HG03521 (cell line): ENCODE measurements around the gene C3orf20.

Source experiments
- ATAC-seq: cut with Tn5 transposase; IDR thresholded peaks from one replicate; pipeline ENCODE4 v1.9.1; 2021; ENCODE audit warnings: mild to moderate bottlenecking, moderate library complexity; ENCODE audit not compliant: unreplicated experiment

The C3orf20 gene

DNA sequence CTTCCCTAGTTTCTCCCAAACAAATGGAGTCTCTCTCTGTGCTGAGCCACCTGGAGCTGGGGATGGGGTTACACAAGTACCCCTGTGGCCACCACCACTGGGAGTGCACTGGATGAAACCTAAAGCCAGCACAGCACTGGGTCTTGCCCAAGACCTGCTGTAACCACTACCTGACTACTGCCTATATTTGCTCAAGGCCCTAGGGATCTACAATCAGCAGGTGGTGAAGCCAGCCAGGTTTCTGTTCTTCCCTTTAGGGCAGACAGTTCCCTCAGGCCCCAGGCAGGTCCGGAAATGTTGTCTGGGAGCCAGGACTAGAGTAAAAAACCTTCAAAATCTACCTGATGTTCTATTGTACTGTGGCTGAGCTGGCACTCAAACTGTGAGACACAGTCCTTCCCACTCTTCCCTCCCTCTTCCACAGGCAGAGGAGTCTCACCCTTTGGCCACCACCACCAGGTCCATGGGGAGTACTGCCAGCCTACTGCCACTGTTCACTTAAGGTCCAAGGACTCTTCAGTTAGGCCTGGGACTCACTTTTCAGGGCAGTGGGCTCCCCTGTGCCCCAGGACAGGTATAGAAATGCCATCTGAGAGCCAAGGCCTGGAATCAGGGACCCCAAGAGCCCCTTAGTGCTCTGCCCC, 23.8 kb downstream of the C3orf20 start:
- ATAC-seq = no peak

- no peak for ATAC-seq
Observed at GRCh38 chr3:14699643-14700042, 24.7 kb downstream of the C3orf20 start.

GRCh38 chr3:14700891-14701290, 25.9 kb downstream of the C3orf20 start:
- no peak for ATAC-seq

DNA sequence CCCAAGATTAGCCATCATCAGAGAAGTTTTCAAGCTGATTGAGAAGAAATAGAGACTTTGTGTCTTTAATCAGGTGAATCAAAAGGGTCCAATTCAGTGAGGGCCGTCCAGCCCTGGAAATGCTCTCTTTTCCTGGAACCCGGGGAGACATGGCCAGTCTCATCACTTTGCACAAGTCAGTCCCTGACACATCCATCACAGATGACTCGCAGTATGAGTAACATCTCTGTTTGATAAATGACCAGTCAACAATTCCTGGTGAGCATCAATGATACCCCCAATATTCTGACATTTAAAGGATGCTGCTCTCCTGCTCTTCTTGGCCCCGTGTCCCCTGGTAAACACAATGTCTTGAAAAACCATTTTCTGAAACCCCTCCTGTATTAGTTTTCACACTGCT, 26.7 kb downstream of the C3orf20 start:
- ATAC-seq = no peak

GRCh38 chr3:14703128-14703750, 28.3 kb downstream of the C3orf20 start:
- ATAC-seq = no peak

- no peak for ATAC-seq
Observed at GRCh38 chr3:14703791-14704190, 28.9 kb downstream of the C3orf20 start.

DNA sequence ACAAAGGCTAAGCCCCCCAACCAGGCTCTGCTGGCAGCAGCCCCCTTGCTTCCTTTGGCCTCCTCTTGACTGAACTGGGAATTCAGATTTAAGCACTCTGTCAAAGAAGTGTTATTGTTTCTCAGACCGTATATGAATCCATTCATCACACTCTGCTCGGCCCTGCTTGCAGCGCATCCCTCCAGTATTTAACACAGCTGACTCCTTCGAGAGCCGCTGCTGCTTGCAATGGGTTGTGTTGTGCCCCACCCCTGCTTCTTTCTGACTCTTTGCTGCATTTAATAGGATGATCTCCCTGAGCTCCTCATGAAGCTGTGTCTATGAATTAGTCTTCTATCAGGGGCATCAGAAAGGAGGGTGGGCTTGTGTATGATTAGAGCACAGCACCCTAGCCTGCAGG, 31.2 kb downstream of the C3orf20 start:
- ATAC-seq = no peak

DNA sequence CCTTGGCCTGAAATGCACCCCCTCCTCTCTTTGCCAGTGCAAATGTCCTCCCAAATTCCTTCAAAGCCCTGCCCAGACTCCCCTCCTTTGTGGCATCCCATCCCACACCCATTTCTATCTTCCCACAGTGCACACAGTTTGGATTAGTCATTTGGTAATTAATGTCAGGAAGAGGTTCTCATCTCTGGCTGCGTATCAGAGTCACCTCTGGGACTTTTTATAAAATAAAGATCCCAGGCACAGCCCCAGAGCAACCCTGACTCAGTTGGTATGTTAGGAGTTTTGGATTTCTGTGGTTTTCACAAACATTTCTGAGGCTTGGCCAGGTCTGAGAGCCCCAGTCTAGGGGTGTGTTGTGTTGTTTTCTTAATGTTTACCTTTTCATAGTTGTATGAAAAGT, 41.6 kb downstream of the C3orf20 start:
- no peak for ATAC-seq

DNA sequence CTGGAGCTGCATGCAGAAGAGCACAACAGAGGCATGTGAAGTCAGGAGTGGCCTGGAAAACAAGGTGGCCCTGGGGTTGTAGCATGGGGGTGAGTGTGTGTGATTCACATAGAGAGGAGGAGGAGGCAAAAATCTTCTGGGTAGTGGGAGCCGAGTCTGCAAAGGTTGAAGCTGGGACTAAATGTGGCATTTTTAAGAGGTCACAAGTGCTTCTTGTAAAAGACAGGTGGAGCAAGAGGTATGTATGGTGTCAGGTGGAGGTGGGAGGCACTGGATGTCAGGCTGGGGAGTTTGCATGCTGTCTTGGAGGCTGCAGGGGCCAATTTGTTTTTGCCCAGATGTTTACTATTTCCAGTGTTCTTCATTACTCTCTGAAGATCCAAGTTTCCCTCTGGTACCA, 42.4 kb downstream of the C3orf20 start:
- no peak for ATAC-seq

DNA sequence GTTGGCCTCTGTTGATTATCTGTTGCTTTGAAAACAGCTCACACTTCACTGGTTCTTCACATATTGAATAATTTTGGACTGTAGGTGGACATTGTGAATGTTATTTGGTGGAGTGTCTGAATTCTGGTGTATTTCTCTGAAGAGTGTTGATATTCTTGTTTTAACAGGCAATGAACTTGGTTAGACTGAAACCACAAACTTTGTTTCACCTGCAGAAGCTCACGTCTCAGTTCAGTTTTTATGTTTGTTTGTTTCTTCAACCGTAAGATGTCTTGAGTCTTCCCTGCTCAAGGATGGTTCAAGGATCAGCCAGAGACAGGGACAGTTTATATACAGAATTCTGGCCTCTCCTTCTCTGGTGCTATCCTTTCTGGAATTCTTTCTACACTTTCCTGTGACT, 43.6 kb downstream of the C3orf20 start:
- no peak for ATAC-seq

- ATAC-seq = no peak
Observed at GRCh38 chr3:14719006-14719405, 44.1 kb downstream of the C3orf20 start.

DNA sequence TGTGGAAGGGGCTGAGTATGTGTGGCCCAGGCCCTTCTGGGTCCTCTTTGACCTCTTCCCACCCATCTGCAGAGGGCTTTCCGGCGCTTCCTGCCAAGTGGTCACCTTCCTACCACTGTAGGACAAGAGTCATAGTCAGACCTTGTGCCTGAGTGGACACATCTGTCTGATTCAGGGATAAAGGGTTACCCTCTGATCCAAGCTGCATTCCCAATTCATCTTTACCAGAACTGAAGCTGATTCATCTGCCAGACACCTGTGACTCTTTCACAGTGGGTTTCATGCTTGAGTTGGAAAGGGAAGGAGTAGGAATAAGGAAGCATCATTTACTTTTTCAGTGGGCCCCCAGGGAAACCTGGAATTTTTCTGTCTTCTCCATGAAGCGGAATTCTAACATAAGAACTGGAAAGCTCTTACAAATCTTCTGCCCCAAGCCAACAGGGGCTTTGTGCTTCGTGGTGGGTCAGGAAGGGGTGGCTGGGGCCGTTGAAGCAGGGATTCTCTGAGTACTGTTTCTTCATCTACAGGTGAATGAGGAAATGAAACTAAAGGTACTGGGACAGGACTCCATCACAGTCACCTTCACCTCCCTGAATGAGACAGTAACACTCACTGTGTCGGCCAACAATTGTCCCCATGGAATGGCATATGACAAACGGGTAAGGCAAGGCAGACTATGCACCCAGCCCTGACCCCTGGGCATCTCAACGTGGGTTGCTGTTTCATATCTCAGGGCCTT, 46.4 kb downstream of the C3orf20 start:
- no peak for ATAC-seq

GRCh38 chr3:14725013-14725412, 50.1 kb downstream of the C3orf20 start:
- ATAC-seq = no peak

DNA sequence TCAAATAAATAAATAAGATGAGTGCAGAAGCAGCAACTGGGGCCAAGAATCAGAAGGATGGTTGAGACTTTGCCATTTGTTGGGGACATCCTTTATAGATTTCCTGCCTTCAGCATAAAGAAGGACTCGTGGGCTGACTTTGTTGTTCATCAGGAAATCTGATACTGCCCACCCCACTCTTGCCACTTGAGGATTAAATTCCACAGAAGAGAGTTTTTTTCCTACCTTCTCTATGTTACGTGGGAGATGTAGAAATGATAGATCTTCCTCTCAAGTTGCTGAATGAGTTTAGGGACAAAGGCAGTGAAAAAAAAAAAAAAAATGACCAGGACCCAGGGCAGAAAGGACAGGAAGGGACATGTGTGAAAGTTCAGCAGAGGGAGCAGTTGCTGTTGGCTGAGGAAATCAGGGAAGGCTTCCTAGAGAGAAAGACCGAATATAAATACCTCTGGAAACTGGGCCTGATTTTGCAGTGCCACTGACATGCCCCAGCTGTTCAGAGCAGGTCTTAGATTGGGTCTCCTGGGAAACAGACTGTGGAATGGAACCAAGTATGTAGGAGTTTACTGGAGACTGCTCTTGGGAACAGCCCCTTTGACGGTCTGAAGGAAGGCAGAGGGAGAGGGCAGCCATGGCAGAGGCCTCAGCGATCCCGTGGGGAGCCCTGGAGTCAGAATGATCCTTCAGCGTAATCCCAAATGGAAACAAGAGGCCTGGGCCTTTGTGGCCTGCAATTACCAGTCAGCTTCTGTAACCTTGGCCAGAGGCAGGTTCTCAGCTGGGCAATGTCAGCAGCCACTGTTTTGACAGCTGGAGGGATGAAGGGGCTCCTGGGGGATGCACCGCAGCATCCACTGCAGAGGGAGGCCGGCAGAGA, 50.9 kb downstream of the C3orf20 start:
- ATAC-seq = no peak

- no peak for ATAC-seq
Observed at GRCh38 chr3:14726441-14726780, 51.5 kb downstream of the C3orf20 start.

- ATAC-seq = no peak
Observed at GRCh38 chr3:14728113-14728512, 53.2 kb downstream of the C3orf20 start.

DNA sequence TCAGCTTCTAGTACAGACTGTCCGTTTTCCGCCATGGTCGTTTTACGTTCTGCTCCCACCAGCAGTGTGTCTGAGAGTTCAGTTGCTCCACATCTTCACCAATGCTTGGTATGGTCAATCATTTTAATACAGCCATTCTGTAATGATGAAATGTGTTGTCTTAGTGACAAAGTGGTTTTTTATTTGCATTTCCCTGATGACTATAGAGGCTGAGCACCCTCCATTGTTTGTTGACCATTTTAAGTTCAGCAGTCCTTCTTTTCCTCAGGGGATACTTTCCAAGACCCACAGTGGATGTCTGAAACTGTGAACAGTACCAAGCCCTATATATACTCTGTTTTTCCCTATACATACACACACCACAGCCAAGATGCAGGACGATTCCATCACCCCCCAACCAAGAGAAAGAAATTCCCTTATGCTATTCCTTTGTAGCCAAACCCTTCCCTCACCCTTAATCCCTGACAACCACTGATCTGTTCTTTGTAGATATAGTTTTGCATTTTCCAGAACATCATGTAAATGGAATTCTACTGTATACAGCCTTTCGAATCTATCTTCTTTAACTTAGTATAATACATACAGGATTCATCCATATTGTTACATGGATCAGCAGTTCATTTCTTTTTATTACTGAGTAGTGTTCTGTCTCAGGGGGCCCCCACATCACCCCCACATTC, 55.9 kb downstream of the C3orf20 start:
- ATAC-seq = no peak

DNA sequence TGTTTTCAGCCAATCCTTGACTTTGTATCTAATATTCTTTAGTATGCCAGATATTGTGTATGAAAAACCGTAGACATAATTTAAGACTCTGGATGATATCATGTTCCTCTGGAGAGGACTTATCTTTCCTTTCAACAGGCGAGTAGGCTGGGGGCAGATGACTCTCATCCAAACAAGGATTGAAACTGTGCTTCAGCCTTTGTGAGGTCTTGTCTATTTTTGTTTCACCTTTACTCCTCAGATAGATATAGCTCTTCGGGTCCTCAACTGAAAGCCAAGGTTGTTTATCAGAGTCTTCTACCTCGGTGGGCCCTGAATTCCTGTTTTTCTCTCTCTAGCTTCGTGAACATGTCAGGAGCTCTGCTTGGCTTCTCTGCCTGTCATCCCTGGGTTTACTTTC, 66.0 kb downstream of the C3orf20 start:
- no peak for ATAC-seq

GRCh38 chr3:14741510-14741909, 66.6 kb downstream of the C3orf20 start:
- ATAC-seq = no peak

DNA sequence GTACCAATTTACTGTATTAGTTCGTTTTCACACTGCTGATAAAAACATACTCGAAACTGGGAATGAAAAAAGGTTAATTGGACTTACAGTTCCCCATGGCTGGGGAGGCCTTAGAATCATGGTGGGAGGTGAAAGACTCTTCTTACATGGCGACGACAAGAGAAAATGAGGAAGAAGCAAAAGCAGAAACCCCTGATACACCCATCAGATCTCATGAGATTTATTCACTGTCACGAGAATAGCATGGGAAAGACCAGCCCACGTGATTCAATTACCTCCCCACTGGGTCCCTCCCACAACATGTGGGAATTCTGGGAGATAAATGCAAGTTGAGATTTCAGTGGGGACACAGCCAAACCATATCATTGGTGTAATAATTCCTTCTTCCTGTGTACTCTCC, 69.6 kb downstream of the C3orf20 start:
- no peak for ATAC-seq

- ATAC-seq = no peak
Observed at GRCh38 chr3:14750650-14751049, 75.7 kb downstream of the C3orf20 start.
